D721Med (cell line): ENCODE data around the gene HRK.

Experiments
- DNase-seq: peaks from one replicate; pipeline ENCODE4 v3.0.0; 2011; ENCODE audit warnings: low spot score; ENCODE audit not compliant: insufficient read length
- FAIRE-seq: peaks from 2 replicates; lab custom pipeline; 2011; peaks lifted over from hg19 to GRCh38; lab: Jason Lieb, UNC
- CTCF ChIP-seq: IDR thresholded peaks from 2 replicates; pipeline ENCODE4 v1.5.1; 2012; ENCODE audit warnings: mild to moderate bottlenecking, control low read depth; ENCODE audit not compliant: insufficient read depth; ENCODE audit errors: missing control alignments

The HRK gene

GRCh38 chr12:116915326-116915725 is 34.1 kb upstream of the HRK start:
- DNase-seq = no peak
- TF ChIP-seq CTCF = no peak
- FAIRE-seq = no peak

- peak; percentile 70 for DNase-seq
- no peak for FAIRE-seq
Measured at GRCh38 chr12:116910645-116911451, 29.6 kb upstream of the HRK start, which contains the start of gene FBXW8. Gene FBXW8 (plus strand): TSS chr12:116910950. CDS start chr12:116911038, 88 bp downstream.

DNA sequence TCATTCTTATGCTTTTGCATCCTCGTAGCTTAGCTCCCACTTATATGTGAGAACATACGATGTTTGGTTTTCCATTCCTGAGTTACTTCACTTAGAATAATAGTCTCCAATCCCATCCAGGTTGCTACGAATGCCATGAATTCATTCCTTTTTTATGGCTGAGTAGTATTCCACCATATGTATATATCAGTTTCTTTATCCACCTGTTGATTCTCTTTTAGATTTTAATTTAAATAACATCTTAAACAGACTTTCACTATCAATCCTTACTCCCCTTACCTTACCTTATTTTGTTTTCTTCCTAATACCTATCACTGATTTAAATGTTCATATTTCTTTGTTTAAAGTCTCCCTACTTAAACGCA is 29.0 kb upstream of the HRK start:
- FAIRE-seq = no peak
- TF ChIP-seq CTCF = no peak

More at GRCh38 chr12:116910645-116911451, 29.6 kb upstream of the HRK start, which contains the start of gene FBXW8:
- no peak for TF ChIP-seq CTCF

GRCh38 chr12:116906285-116906684 is 25.0 kb upstream of the HRK start:
- TF ChIP-seq CTCF = no peak
- no peak for FAIRE-seq
- no peak for DNase-seq

More for the DNA sequence above, 29.0 kb upstream of the HRK start:
- no peak for DNase-seq

GRCh38 chr12:116903818-116904217 is 22.6 kb upstream of the HRK start:
- no peak for TF ChIP-seq CTCF
- FAIRE-seq = no peak
- DNase-seq = no peak

GRCh38 chr12:116901612-116902011 is 20.4 kb upstream of the HRK start:
- DNase-seq = no peak
- no peak for FAIRE-seq
- TF ChIP-seq CTCF = no peak

DNA sequence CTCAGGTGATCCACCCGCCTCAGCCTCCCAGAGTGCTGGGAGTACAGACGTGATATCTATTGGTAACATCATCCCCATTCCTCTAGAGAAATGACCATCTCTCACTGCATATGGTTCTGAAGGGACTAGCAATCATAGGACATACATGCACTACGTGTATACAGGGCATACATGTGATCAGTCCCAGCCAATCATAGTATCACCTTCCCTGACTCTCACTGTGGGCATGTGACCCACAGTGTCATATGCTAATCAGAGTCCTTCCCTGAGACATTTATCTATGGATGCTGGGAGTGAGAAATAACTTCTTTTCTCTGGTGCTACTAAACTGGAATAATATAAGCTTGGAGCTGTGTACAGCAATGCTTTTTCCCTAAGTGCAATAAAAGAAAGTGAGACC is 17.4 kb upstream of the HRK start:
- no peak for TF ChIP-seq CTCF
- FAIRE-seq = no peak
- DNase-seq = no peak
